Body of pancreas (tissue), 4 donors: ENCODE measurements around the gene TMA7B.

Experiments
- POLR2A ChIP-seq, 3 donors: fragments of 450-650 bp; IDR thresholded peaks; one replicate each; pipeline ENCODE4 v1.6.1; 2016; ENCODE audit warnings: antibody characterized with exemption in 3 of 3, mild to moderate bottlenecking in 2 of 3
- TF ChIP-seq, protein P1 (sequence below), 7 experiments: fragments of 450-650 bp in 4 of 7; fragments of 200-600 bp in 3 of 7; sonication (generic) in 3 of 7; IDR thresholded peaks; one replicate each; pipeline ENCODE4 v1.5.1; 2016 to 2019; ENCODE audit warnings: antibody characterized with exemption in 7 of 7

- TF ChIP-seq, protein P1, sequence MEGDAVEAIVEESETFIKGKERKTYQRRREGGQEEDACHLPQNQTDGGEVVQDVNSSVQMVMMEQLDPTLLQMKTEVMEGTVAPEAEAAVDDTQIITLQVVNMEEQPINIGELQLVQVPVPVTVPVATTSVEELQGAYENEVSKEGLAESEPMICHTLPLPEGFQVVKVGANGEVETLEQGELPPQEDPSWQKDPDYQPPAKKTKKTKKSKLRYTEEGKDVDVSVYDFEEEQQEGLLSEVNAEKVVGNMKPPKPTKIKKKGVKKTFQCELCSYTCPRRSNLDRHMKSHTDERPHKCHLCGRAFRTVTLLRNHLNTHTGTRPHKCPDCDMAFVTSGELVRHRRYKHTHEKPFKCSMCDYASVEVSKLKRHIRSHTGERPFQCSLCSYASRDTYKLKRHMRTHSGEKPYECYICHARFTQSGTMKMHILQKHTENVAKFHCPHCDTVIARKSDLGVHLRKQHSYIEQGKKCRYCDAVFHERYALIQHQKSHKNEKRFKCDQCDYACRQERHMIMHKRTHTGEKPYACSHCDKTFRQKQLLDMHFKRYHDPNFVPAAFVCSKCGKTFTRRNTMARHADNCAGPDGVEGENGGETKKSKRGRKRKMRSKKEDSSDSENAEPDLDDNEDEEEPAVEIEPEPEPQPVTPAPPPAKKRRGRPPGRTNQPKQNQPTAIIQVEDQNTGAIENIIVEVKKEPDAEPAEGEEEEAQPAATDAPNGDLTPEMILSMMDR (IDR thresholded peaks at IDR 0.05): peak in 2 of 7 experiments; percentile 3 to 9
- TF ChIP-seq POLR2A (IDR thresholded peaks at IDR 0.05): no peak
Observed at GRCh38 chr22:39927544-39927943, 32.7 kb upstream of the TMA7B start.
